GM12874 (cell line): ENCODE data around the gene AP5Z1.

Source experiments
- CTCF ChIP-seq: IDR thresholded peaks from 2 replicates; pipeline ENCODE4 v1.5.1; 2011; ENCODE audit warnings: low read depth, mild to moderate bottlenecking, control low read depth, low read length, moderate library complexity; ENCODE audit not compliant: insufficient read depth

Gene AP5Z1

DNA sequence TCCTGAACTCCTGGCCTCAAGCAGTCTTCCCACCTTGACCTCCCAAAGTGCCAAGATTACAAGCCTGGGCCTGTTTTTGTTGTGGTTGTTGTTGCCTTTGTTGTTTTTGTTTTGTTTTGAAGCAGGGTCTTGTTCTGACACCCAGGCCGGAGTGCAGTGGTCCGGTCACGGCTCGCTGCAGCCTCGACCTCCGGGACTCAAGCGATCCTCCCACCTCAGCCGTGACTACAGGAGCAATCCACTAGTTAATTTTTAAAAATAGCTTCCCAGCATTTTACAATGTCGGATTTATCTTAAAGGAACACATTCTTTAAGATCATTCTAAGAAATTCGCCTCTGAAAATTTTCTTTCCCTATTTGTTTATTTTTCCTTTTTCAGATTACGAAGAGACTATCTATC lies 27.7 kb upstream of the AP5Z1 start:
- no peak for TF ChIP-seq CTCF

DNA sequence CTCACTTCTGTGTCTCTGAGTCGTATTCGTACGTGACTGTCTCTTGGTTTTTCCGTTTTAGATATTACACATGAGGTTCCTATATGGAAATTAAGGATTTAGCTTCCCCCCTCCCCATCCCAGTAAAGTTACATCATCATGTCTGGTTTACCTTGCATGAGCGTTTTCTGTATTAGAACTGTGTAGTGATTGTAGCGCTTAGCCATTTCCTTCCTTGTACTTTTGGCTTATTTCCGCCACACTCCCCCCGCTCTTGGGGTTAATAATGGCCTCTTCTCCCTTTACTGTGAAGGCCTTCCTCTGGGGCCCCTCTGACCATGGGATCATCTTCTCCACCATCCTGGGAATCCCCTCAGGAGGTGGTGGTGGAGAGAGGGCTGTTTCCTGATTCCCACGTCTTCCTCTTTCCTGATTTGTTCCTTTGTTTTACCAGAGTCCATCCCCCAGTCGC lies 27.2 kb upstream of the AP5Z1 start:
- TF ChIP-seq CTCF, result no peak

DNA sequence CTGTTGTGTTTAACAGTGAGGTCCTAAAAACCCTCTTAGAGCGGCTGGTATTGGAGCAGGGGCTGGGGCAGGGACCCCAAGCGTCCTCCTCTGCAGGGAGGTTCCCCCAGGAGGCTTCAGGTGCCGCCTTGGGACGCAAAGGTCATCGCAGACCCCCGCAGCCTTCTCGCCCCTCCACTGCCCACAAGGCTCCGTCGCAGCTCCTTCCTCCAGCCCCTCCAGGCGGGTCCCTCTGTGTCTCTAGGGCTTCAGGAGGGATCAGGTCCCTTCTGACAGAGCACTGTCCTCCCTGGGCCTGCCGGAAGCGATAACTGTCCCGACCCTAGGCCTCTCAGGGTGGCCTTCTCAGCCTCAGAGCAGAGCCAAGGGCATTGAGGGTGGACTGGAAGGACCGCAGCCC lies 26.1 kb upstream of the AP5Z1 start:
- TF ChIP-seq CTCF, result no peak

DNA sequence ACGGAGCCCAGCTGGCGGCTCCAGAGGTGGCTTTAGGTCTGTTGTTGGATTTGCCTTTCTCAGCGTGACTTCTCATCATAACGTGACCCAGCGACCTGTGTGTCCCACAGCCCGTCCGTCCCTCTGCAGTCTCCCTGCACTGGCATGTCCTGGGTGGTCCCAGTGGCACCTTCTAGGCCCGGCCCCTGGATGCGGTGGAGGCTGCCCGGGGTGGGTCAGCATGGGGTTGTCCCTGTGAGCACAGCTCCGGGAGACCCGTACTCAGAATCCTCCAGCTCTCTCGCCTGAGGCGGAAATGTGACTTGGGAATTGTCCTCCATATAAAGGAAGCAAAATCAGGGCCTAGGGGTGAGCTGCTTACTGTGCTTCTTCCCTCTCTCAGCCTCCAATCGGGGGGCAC lies 25.6 kb upstream of the AP5Z1 start:
- no peak for TF ChIP-seq CTCF

GRCh38 chr7:4751398-4751947 lies 23.9 kb upstream of the AP5Z1 start:
- no peak for TF ChIP-seq CTCF

GRCh38 chr7:4753598-4754432 lies 21.6 kb upstream of the AP5Z1 start:
- TF ChIP-seq CTCF, result peak; percentile 96

GRCh38 chr7:4754433-4755010 lies 20.9 kb upstream of the AP5Z1 start:
- no peak for TF ChIP-seq CTCF
